A673 (cell line): ENCODE data around the gene SLC22A17. TPM values are rescaled to one million over a fixed set of nuclear protein-coding genes. Genes with fewer than 3 reads are reported as not detected.
A peak's percentile ranks its signal among the peaks of the same experiment; 100 is the strongest.

Experiments used
- BruUV-seq: library from RNA; stranded (reverse); fragments of 400-500 nt; replicated peaks from 2 replicates; lab custom pipeline; 2021; lab: Mats Ljungman, UMichigan
- CTCF ChIA-PET: fragments of 300-600 bp; sonication (Branson Sonifier 250); formaldehyde crosslinking; loops from one replicate; lab custom pipeline; 2022; ENCODE audit warnings: antibody characterized with exemption; lab: Charles Lee
- POLR2A ChIA-PET: fragments of 300-600 bp; sonication (Branson Sonifier 250); formaldehyde crosslinking; loops from one replicate; lab custom pipeline; 2022; ENCODE audit warnings: antibody characterized with exemption; ENCODE audit not compliant: low non-redundant PET; lab: Charles Lee
- DNase-seq: peaks from one replicate; pipeline ENCODE4 v3.0.0-alpha.2; 2015; ENCODE audit warnings: low spot score
- H3K27ac ChIP-seq: fragments of 200-600 bp; sonication (generic); 2 replicates; pipeline ENCODE4 v1.5.1; 2016; ENCODE audit warnings: mixed run types, low read depth, mild to moderate bottlenecking, mixed read lengths, antibody characterized with exemption, low read length; ENCODE audit not compliant: poor library complexity, severe bottlenecking
- H3K27me3 ChIP-seq: fragments of 200-600 bp; sonication (generic); replicated peaks from 2 replicates; pipeline ENCODE4 v1.6.1; 2017; ENCODE audit warnings: mixed run types, low read depth, mild to moderate bottlenecking, mixed read lengths, antibody characterized with exemption, low read length; ENCODE audit not compliant: insufficient read depth, poor library complexity
- H3K36me3 ChIP-seq: fragments of 200-600 bp; sonication (generic); 2 replicates; pipeline ENCODE4 v1.6.1; 2016; ENCODE audit warnings: mixed run types, mild to moderate bottlenecking, mixed read lengths, antibody characterized with exemption, low read length; ENCODE audit not compliant: insufficient read depth, poor library complexity, severe bottlenecking
- H3K4me1 ChIP-seq: fragments of 200-600 bp; sonication (generic); 2 replicates; pipeline ENCODE4 v1.6.1; 2017; ENCODE audit warnings: mixed run types, mild to moderate bottlenecking, mixed read lengths, antibody characterized with exemption, low read length; ENCODE audit not compliant: insufficient read depth, poor library complexity, severe bottlenecking
- H3K4me3 ChIP-seq: fragments of 200-600 bp; sonication (generic); 2 replicates; pipeline ENCODE4 v1.5.1; 2016; ENCODE audit warnings: low read depth, mixed run types, mild to moderate bottlenecking, mixed read lengths, low read length; ENCODE audit not compliant: poor library complexity, severe bottlenecking
- H3K9me3 ChIP-seq: fragments of 200-600 bp; sonication (generic); 2 replicates; pipeline ENCODE4 v1.6.1; 2016; ENCODE audit warnings: mixed run types, low read depth, mild to moderate bottlenecking, mixed read lengths, antibody characterized with exemption, low read length; ENCODE audit not compliant: poor library complexity, severe bottlenecking
- EZH2 ChIP-seq: fragments of 200-600 bp; sonication (generic); IDR thresholded peaks from 2 replicates; pipeline ENCODE4 v1.6.1; 2017; ENCODE audit warnings: borderline replicate concordance, low read depth, mild to moderate bottlenecking, mixed read lengths, antibody characterized with exemption, low read length; ENCODE audit not compliant: poor library complexity, severe bottlenecking
- intact Hi-C: fragments of 100-400 bp; cut with micrococcal nuclease; formaldehyde crosslinking; loops from one replicate; pipeline ENCODE4 v1.10.0; 2022; ENCODE audit not compliant: unreplicated experiment
- total RNA-seq: library from RNA; stranded (reverse); gene quantifications from 2 replicates; pipeline ENCODE4 v1.2.3, GENCODE V29; 2021
- TF ChIP-seq, protein P1 (sequence below): fragments of 300-800, 200-600 bp; sonication (generic); conservative IDR thresholded peaks from 2 replicates; pipeline ENCODE4 v1.5.1; 2017; ENCODE audit warnings: low read depth, mild to moderate bottlenecking, antibody characterized with exemption, low read length, moderate library complexity, mixed read lengths

Gene SLC22A17
- total RNA-seq, 1 experiment from 2014 or later: 23.0 TPM

DNA sequence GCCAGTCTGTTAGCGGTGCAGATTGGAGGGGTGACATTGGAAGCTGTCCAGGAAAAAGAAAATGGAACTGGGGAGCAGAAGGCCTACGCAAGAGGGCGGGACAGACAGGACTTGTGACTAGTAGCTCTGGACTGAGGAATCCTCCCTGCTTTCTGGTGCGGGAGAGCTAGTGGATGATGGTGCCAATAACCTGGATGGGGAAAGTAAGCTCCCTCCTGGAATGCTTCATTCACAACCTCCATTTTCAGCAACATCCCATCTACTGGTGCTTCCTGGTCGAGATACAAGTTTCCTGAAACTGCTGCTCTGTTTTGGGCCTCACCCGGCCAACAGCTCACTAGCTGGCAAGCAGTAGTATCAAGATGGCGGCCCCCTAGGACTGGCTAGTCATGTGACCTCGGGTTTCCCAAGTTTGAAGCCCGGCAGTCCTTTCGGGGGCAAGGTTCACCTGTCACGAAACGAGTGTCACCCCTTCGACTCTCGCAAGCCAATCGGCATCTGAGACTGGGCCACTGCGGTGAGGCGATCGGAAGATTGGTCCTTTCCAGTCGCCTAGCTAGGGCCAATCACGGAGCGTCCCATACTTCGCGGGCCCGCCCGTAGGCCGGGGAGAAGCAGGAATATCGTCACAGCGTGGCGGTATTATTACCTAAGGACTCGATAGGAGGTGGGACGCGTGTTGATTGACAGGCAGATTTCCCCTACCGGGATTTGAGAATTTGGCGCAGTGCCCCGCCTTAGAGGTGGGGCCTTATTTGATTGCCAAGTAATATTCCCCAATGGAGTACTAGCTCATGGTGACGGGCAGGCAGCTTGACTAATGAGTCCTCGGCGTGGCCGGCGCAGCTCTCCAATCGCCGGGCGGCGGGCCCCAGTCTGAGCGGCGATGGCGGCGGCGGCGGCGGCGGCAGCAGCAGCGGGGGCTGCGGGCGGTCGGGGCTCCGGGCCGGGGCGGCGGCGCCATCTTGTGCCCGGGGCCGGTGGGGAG is 31.8 kb downstream of the SLC22A17 start, which contains the start of gene PABPN1:
PABPN1 (plus strand) TSS at position 874 of the 988 bp plus-strand sequence; CDS start at position 887, 13 bp downstream.
- CTCF ChIA-PET: interaction anchor here (0.5 to 3.1 kb wide), 7 partner anchors 20 to 261 kb away, joined by 3 to 9 read pairs (median 4); no protein-coding TSS in a partner anchor

DNA sequence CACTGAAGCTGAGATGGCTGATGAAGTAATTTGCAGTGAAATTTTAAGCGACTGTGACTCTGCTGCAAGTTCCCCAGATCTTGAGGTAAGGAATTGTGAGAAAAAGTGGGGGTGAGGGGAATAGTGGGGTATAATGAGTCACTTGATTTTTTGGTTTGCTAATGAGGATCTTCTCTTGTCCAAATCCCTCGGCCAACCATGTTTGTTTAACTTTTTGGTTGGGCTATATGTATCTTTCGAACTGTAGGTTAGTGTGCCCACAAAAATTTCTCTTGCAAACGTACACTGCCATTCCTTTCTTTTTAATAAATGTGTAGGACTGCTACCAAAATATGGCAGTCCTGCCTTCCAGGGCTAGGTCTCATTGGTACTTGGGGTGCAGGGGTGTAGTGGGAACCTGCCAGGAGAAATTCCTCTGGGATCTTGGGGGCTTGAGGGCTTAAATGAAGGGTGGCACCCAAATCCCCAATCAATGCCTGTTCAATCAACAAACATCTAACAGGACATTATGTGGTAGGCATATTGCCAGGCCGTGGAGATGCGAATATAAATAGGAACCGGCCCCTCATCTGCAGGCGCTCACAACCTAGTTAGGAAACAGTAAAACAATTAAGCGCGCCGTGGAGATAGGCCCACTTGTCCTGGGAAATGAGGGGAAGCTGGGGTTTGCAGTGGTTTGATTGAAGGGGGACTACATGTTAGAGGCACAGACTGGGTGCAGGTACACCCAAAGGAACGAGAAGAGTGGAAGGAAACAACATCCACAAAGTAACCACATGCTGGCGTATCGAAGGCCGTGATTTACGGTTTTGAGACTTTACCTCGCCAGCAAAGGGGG is 32.7 kb downstream of the SLC22A17 start:
- intact Hi-C loops: loop anchor here (5.0 kb wide), 2 partner anchors 47 to 147 kb away; partner anchors contain the start of genes EFS and NGDN
- BruUV-seq: no TSS peak
- H3K27ac ChIP-seq: peak overlapping the region; percentile 80
- H3K36me3 ChIP-seq: peaks cover 29% of the 10 kb centered on the region
- TF ChIP-seq EZH2: no peak
- TF ChIP-seq, protein P1, sequence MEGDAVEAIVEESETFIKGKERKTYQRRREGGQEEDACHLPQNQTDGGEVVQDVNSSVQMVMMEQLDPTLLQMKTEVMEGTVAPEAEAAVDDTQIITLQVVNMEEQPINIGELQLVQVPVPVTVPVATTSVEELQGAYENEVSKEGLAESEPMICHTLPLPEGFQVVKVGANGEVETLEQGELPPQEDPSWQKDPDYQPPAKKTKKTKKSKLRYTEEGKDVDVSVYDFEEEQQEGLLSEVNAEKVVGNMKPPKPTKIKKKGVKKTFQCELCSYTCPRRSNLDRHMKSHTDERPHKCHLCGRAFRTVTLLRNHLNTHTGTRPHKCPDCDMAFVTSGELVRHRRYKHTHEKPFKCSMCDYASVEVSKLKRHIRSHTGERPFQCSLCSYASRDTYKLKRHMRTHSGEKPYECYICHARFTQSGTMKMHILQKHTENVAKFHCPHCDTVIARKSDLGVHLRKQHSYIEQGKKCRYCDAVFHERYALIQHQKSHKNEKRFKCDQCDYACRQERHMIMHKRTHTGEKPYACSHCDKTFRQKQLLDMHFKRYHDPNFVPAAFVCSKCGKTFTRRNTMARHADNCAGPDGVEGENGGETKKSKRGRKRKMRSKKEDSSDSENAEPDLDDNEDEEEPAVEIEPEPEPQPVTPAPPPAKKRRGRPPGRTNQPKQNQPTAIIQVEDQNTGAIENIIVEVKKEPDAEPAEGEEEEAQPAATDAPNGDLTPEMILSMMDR: no peak
- peaks cover 13% of the 10 kb centered on the region for H3K4me1 ChIP-seq
- peak overlapping the region; percentile 38 for H3K4me3 ChIP-seq
- H3K9me3 ChIP-seq: no peaks in the 10 kb centered on the region
- POLR2A ChIA-PET: no interaction called here
- H3K27me3 ChIP-seq: no peaks in the 10 kb centered on the region
- CTCF ChIA-PET: interaction anchor here (0.5 to 3.1 kb wide), 3 partner anchors 19 to 199 kb away, joined by 3 to 9 read pairs (median 7); no protein-coding TSS in a partner anchor
- DNase-seq: no peak

More for the DNA sequence above, 31.8 kb downstream of the SLC22A17 start, which contains the start of gene PABPN1:
- intact Hi-C loops: loop anchor here (5.0 kb wide), 2 partner anchors 46 to 146 kb away; partner anchors contain the start of genes EFS and NGDN
- peak; percentile 100 for DNase-seq
- peaks cover 38% of the 10 kb centered on the region for H3K36me3 ChIP-seq
- H3K9me3 ChIP-seq: no peaks in the 10 kb centered on the region
- POLR2A ChIA-PET: interaction anchor here (0.6 kb wide), 1 partner anchor 1485 kb away, joined by 5 read pairs; no protein-coding TSS in a partner anchor
- H3K27ac ChIP-seq: peak within 1 kb of the TSS; percentile 95
- TSS peak; percentile 92 for BruUV-seq
- peaks cover 13% of the 10 kb centered on the region for H3K4me1 ChIP-seq
- TF ChIP-seq, protein P1: no peak
- TF ChIP-seq EZH2: no peak
- peak within 1 kb of the TSS; percentile 78 for H3K4me3 ChIP-seq
- no peaks in the 10 kb centered on the region for H3K27me3 ChIP-seq
